A673 (cell line): ENCODE results near the gene ZBTB44.
"Not testable (repeated sequence)": the region's sequence is repeated elsewhere in the genome, so short reads cannot be mapped to it uniquely, and the experiment has no call there.

Experiments used
- EZH2 ChIP-seq: fragments of 200-600 bp; sonication (generic); IDR thresholded peaks from 2 replicates; pipeline ENCODE4 v1.6.1; 2017; ENCODE audit warnings: borderline replicate concordance, low read depth, mild to moderate bottlenecking, mixed read lengths, antibody characterized with exemption, low read length; ENCODE audit not compliant: poor library complexity, severe bottlenecking
- TF ChIP-seq, protein P1 (sequence below): fragments of 300-800, 200-600 bp; sonication (generic); conservative IDR thresholded peaks from 2 replicates; pipeline ENCODE4 v1.5.1; 2017; ENCODE audit warnings: low read depth, mild to moderate bottlenecking, antibody characterized with exemption, low read length, moderate library complexity, mixed read lengths

DNA sequence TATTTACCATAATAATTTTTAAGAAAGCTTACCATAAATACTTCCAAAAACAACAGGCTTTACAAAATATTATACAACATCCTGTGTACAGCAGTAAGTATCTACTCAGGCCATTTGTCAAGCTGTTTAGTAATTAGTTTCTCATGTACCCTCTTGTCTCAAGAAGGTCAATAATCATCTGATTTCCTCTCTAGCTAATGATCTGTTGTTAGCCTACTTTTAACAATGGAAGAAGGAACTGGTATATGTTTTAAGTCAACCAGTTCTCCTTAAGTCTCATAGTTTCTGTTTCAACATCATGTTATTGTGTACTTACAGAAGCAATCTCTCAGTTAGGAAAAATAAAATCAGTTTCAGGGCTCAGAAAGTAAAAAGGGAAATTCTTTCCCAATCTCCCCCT, 81.2 kb downstream of the ZBTB44 start:
- TF ChIP-seq, protein P1, sequence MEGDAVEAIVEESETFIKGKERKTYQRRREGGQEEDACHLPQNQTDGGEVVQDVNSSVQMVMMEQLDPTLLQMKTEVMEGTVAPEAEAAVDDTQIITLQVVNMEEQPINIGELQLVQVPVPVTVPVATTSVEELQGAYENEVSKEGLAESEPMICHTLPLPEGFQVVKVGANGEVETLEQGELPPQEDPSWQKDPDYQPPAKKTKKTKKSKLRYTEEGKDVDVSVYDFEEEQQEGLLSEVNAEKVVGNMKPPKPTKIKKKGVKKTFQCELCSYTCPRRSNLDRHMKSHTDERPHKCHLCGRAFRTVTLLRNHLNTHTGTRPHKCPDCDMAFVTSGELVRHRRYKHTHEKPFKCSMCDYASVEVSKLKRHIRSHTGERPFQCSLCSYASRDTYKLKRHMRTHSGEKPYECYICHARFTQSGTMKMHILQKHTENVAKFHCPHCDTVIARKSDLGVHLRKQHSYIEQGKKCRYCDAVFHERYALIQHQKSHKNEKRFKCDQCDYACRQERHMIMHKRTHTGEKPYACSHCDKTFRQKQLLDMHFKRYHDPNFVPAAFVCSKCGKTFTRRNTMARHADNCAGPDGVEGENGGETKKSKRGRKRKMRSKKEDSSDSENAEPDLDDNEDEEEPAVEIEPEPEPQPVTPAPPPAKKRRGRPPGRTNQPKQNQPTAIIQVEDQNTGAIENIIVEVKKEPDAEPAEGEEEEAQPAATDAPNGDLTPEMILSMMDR = not testable (repeated sequence)
- TF ChIP-seq EZH2 = not testable (repeated sequence)
